HepG2 (cell line): ENCODE results near the gene MAN1B1. TPM values are rescaled to one million over a fixed set of nuclear protein-coding genes. Genes with fewer than 3 reads are reported as not detected.

ENCODE experiments used
- BCL6 ChIP-seq: IDR thresholded peaks from 2 replicates; pipeline ENCODE4 v1.6.1; 2016; ENCODE audit warnings: missing genetic modification reagents, missing compliant biosample characterization
- DZIP1 ChIP-seq: sonication (generic); formaldehyde crosslinking; IDR thresholded peaks from 2 replicates; pipeline ENCODE4 v1.5.0; 2020; ENCODE audit warnings: mild to moderate bottlenecking, missing genetic modification reagents
- ESRRA ChIP-seq: sonication (generic); formaldehyde crosslinking; IDR thresholded peaks from 2 replicates; pipeline ENCODE4 v1.5.1; 2020; ENCODE audit warnings: mild to moderate bottlenecking, low read depth, missing genetic modification reagents
- FOXA3 ChIP-seq: IDR thresholded peaks from 2 replicates; pipeline ENCODE4 v1.6.1; 2016; ENCODE audit warnings: missing genetic modification reagents, missing compliant biosample characterization
- ISL2 ChIP-seq: sonication (generic); formaldehyde crosslinking; IDR thresholded peaks from 2 replicates; pipeline ENCODE4 v1.5.0; 2020; ENCODE audit warnings: missing genetic modification reagents
- MYPOP ChIP-seq: sonication (generic); formaldehyde crosslinking; IDR thresholded peaks from 2 replicates; pipeline ENCODE4 v1.8.1; 2023; ENCODE audit warnings: mild to moderate bottlenecking, moderate library complexity, missing genetic modification reagents
- NFE2 ChIP-seq: sonication (generic); formaldehyde crosslinking; IDR thresholded peaks from 2 replicates; pipeline ENCODE4 v1.4.0; 2020; ENCODE audit warnings: missing genetic modification reagents
- POLR2G ChIP-seq: fragments of 200-400 bp; formaldehyde crosslinking; IDR thresholded peaks from 2 replicates; pipeline ENCODE4 v1.6.1; 2018; ENCODE audit warnings: mild to moderate bottlenecking, low read depth, low read length, moderate library complexity
- REL ChIP-seq: sonication (generic); formaldehyde crosslinking; conservative IDR thresholded peaks from 2 replicates; pipeline ENCODE4 v1.8.0; 2022; ENCODE audit warnings: mild to moderate bottlenecking, missing genetic modification reagents, moderate library complexity
- SALL1 ChIP-seq: sonication (generic); formaldehyde crosslinking; IDR thresholded peaks from 2 replicates; pipeline ENCODE4 v1.8.0; 2022; ENCODE audit warnings: mild to moderate bottlenecking, missing genetic modification reagents
- TBL1XR1 ChIP-seq: fragments of 150-350 bp; IDR thresholded peaks from 2 replicates; pipeline ENCODE4 v1.6.1; 2014; ENCODE audit warnings: borderline replicate concordance, low read length; ENCODE audit not compliant: partially characterized antibody
- ZBTB8A ChIP-seq: sonication (generic); formaldehyde crosslinking; IDR thresholded peaks from 2 replicates; pipeline ENCODE4 v1.4.0; 2020; ENCODE audit warnings: mild to moderate bottlenecking, low read depth, missing genetic modification reagents, borderline replicate concordance
- ZFP41 ChIP-seq: sonication (generic); formaldehyde crosslinking; IDR thresholded peaks from 2 replicates; pipeline ENCODE4 v1.4.0; 2020; ENCODE audit warnings: mild to moderate bottlenecking, missing genetic modification reagents, borderline replicate concordance
- ZNF333 ChIP-seq: sonication (generic); formaldehyde crosslinking; IDR thresholded peaks from 2 replicates; pipeline ENCODE4 v1.4.0; 2020; ENCODE audit warnings: mild to moderate bottlenecking, missing genetic modification reagents, borderline replicate concordance
- ZNF431 ChIP-seq: sonication (generic); formaldehyde crosslinking; IDR thresholded peaks from 2 replicates; pipeline ENCODE4 v1.9.0; 2022; ENCODE audit warnings: missing genetic modification reagents, low read depth, mild to moderate bottlenecking, borderline replicate concordance
- ZNF451 ChIP-seq: sonication (generic); formaldehyde crosslinking; IDR thresholded peaks from 2 replicates; pipeline ENCODE4 v1.5.0; 2020; ENCODE audit warnings: mild to moderate bottlenecking, missing genetic modification reagents
- ZNF607 ChIP-seq: sonication (generic); formaldehyde crosslinking; IDR thresholded peaks from 2 replicates; pipeline ENCODE4 v1.5.1; 2020; ENCODE audit warnings: missing genetic modification reagents, mild to moderate bottlenecking, borderline replicate concordance
- ZNF652 ChIP-seq: IDR thresholded peaks from 2 replicates; pipeline ENCODE4 v1.6.1; 2016; ENCODE audit warnings: low read depth, borderline replicate concordance
- ZNF678 ChIP-seq: sonication (generic); formaldehyde crosslinking; IDR thresholded peaks from 2 replicates; pipeline ENCODE4 v1.4.0; 2020; ENCODE audit warnings: mild to moderate bottlenecking, missing genetic modification reagents
- ZSCAN21 ChIP-seq: sonication (generic); formaldehyde crosslinking; IDR thresholded peaks from 2 replicates; pipeline ENCODE4 v1.8.0; 2022; ENCODE audit warnings: mild to moderate bottlenecking, missing genetic modification reagents, moderate library complexity, borderline replicate concordance
- polyA plus RNA-seq, 8 experiments: library from polyadenylated mRNA; depleted of rRNA in 3 of 8; stranded (reverse) in 7 of 8; unstranded in 1 of 8; fragments of >200 nt; fragmentation: Illumina TruSeq in 4 of 8; extraction: Trizol in 4 of 8; gene quantifications; 2 replicates each; pipeline versions ENCODE4 v1.2.1 to v1.2.3, GENCODE V29; 2011 to 2016; ENCODE audit warnings: low read depth in 4 of 8, missing spikeins in 1 of 8, mixed read lengths in 1 of 8; ENCODE audit not compliant: insufficient read depth in 1 of 8
- total RNA-seq, 5 experiments: library from RNA; depleted of rRNA; stranded (reverse); fragments of >200 nt; fragmentation: Illumina TruSeq; extraction: Trizol; gene quantifications; 2 replicates each; pipeline ENCODE4 v1.2.3, GENCODE V29; 2016; ENCODE audit warnings: low read depth in 1 of 5
- TF ChIP-seq, protein P1 (sequence below): sonication (generic); formaldehyde crosslinking; IDR thresholded peaks from 2 replicates; pipeline ENCODE4 v1.5.0; 2020; ENCODE audit warnings: missing genetic modification reagents, mild to moderate bottlenecking, borderline replicate concordance
- TF ChIP-seq, protein P2 (sequence below): sonication (generic); formaldehyde crosslinking; IDR thresholded peaks from 2 replicates; pipeline ENCODE4 v1.4.0; 2020; ENCODE audit warnings: mild to moderate bottlenecking, low read depth, missing genetic modification reagents

MAN1B1 gene
- total and polyA plus RNA-seq, 2 of the 13 experiments (the other 11 are each of a cell fraction or from before 2014, with no cell fraction given) = 48.9 to 59.5 TPM

DNA sequence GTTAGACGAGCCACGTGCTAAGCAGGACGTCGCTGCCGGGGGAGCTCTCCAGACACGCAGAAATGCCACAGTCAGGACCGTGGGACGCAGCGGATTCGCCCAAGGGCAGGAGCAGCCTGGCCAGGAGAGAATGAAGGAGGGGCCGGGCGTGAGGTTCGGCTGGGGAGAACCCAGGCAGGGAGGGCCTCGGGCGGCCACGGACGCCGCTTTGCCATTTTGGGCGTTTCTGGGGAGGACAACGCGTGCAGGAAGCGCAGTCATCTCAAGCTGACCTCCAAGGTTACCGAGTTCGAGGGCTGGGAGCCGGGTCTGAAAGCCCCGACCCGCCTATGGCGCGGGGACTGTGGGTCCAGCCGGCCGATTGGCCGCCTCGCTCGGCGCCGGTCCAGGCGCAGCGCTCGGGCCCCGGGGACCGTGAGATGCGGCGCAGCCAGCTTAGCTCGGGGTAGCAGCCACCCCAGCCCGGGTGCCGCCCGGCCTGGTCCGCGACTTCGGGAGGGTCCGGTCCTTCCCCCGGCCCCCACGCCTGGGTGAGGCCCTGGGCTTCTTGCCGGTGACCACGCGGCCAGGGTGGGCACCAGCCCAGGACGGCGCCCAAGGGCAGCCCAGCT lies 760 bp upstream of the MAN1B1 start (continued):
- TF ChIP-seq BCL6 (CRISPR knock-in tag) (no peak), ZNF607 (CRISPR knock-in tag) (0 out of 2 replicates have a peak, but pooled peaks have one; percentile 87), NFE2 (CRISPR knock-in tag) (no peak), ZNF652 (CRISPR knock-in tag) (no peak), ZNF451 (CRISPR knock-in tag) (peak; percentile 4; the same call in 1 of the 2 replicates), ZNF333 (CRISPR knock-in tag) (peak; percentile 48; the same call in 1 of the 2 replicates), ESRRA (no peak), ZNF678 (CRISPR knock-in tag) (peak; percentile 89; the same call in 1 of the 2 replicates), ISL2 (0 out of 2 replicates have a peak, but pooled peaks have one; percentile 2), SALL1 (CRISPR knock-in tag) (peak; percentile 39; the same call in 1 of the 2 replicates), ZFP41 (no peak), DZIP1 (CRISPR knock-in tag) (0 out of 2 replicates have a peak, but pooled peaks have one; percentile 82), FOXA3 (CRISPR knock-in tag) (peak; percentile 11; the same call in 1 of the 2 replicates), ZSCAN21 (CRISPR knock-in tag) (peak; percentile 7; the same call in 1 of the 2 replicates), POLR2G (peak; percentile 12; the same call in 1 of the 2 replicates), MYPOP (CRISPR knock-in tag) (peak; percentile 8; the same call in 1 of the 2 replicates), REL (peak; percentile 88), ZBTB8A (CRISPR knock-in tag) (peak; percentile 56), ZNF431 (CRISPR knock-in tag) (peak; percentile 32; the same call in 1 of the 2 replicates), TBL1XR1 (no peak)
- TF ChIP-seq, protein P1, sequence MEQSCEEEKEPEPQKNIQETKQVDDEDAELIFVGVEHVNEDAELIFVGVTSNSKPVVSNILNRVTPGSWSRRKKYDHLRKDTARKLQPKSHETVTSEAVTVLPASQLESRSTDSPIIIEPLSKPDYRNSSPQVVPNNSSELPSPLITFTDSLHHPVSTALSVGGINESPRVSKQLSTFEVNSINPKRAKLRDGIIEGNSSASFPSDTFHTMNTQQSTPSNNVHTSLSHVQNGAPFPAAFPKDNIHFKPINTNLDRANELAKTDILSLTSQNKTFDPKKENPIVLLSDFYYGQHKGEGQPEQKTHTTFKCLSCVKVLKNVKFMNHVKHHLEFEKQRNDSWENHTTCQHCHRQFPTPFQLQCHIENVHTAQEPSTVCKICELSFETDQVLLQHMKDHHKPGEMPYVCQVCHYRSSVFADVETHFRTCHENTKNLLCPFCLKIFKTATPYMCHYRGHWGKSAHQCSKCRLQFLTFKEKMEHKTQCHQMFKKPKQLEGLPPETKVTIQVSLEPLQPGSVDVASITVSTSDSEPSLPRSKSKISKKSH (CRISPR knock-in tag) = peak; percentile 48; the same call in 1 of the 2 replicates
- TF ChIP-seq, protein P2, sequence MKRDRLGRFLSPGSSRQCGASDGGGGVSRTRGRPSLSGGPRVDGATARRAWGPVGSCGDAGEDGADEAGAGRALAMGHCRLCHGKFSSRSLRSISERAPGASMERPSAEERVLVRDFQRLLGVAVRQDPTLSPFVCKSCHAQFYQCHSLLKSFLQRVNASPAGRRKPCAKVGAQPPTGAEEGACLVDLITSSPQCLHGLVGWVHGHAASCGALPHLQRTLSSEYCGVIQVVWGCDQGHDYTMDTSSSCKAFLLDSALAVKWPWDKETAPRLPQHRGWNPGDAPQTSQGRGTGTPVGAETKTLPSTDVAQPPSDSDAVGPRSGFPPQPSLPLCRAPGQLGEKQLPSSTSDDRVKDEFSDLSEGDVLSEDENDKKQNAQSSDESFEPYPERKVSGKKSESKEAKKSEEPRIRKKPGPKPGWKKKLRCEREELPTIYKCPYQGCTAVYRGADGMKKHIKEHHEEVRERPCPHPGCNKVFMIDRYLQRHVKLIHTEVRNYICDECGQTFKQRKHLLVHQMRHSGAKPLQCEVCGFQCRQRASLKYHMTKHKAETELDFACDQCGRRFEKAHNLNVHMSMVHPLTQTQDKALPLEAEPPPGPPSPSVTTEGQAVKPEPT (CRISPR knock-in tag) = peak; percentile 88
